Ishikawa (cell line): ENCODE measurements around the gene APOL4.

ENCODE experiments used
- CEBPB ChIP-seq: IDR thresholded peaks from 2 replicates; pipeline ENCODE4 v1.6.1; 2012
- CREB1 ChIP-seq: IDR thresholded peaks from 2 replicates; pipeline ENCODE4 v1.6.1; 2012; ENCODE audit warnings: low read depth
- EGR1 ChIP-seq: IDR thresholded peaks from 2 replicates; pipeline ENCODE4 v1.6.1; 2012
- EP300 ChIP-seq: IDR thresholded peaks from 2 replicates; pipeline ENCODE4 v1.6.1; 2012; ENCODE audit warnings: borderline replicate concordance
- FOXM1 ChIP-seq: IDR thresholded peaks from 2 replicates; pipeline ENCODE4 v1.6.1; 2012; ENCODE audit warnings: low read depth, borderline replicate concordance
- MAX ChIP-seq: IDR thresholded peaks from 2 replicates; pipeline ENCODE4 v1.6.1; 2012
- NFIC ChIP-seq: IDR thresholded peaks from 2 replicates; pipeline ENCODE4 v1.6.1; 2012
- RAD21 ChIP-seq: IDR thresholded peaks from 2 replicates; pipeline ENCODE4 v1.6.1; 2012; ENCODE audit warnings: low read depth
- REST ChIP-seq: IDR thresholded peaks from 2 replicates; pipeline ENCODE4 v1.6.1; 2012; ENCODE audit warnings: low read depth, mild to moderate bottlenecking
- TAF1 ChIP-seq: IDR thresholded peaks from 2 replicates; pipeline ENCODE4 v1.6.1; 2012; ENCODE audit warnings: low read depth, mild to moderate bottlenecking
- TCF12 ChIP-seq: IDR thresholded peaks from 2 replicates; pipeline ENCODE4 v1.6.1; 2012; ENCODE audit warnings: low read depth
- TEAD4 ChIP-seq: IDR thresholded peaks from 2 replicates; pipeline ENCODE4 v1.6.1; 2012
- USF1 ChIP-seq: IDR thresholded peaks from 2 replicates; pipeline ENCODE4 v1.6.1; 2012
- YY1 ChIP-seq: IDR thresholded peaks from 2 replicates; pipeline ENCODE4 v1.6.1; 2012; ENCODE audit warnings: low read depth
- ZBTB7A ChIP-seq: IDR thresholded peaks from 2 replicates; pipeline ENCODE4 v1.6.1; 2012; ENCODE audit warnings: low read depth

Gene APOL4

GRCh38 chr22:36201630-36202319 lies at the start of gene APOL4:
Gene APOL4, minus strand, starts transcription at chr22:36201809. Its CDS starts 75 bp downstream, at chr22:36201734.
- TF ChIP-seq NFIC = peak; percentile 57; the same call in 1 of the 2 replicates
- TF ChIP-seq TCF12 = no peak
- peak; percentile 22; the same call in 1 of the 2 replicates for TF ChIP-seq MAX

GRCh38 chr22:36249160-36249559 lies 47.6 kb upstream of the APOL4 start:
- no peak for TF ChIP-seq TEAD4
- no peak for TF ChIP-seq USF1
- no peak for TF ChIP-seq CEBPB
- TF ChIP-seq MAX = no peak
- TF ChIP-seq TCF12 = no peak
- no peak for TF ChIP-seq EP300
- TF ChIP-seq REST = no peak

GRCh38 chr22:36247955-36248354 lies 46.3 kb upstream of the APOL4 start:
- TF ChIP-seq RAD21 = no peak
- TF ChIP-seq TCF12 = no peak

GRCh38 chr22:36246718-36247117 lies 45.1 kb upstream of the APOL4 start:
- TF ChIP-seq FOXM1 = no peak
- no peak for TF ChIP-seq TAF1
- TF ChIP-seq NFIC = no peak
- no peak for TF ChIP-seq ZBTB7A
- TF ChIP-seq TEAD4 = no peak
- no peak for TF ChIP-seq USF1
- no peak for TF ChIP-seq TCF12
- no peak for TF ChIP-seq EGR1
- TF ChIP-seq RAD21 = no peak
- no peak for TF ChIP-seq MAX
- TF ChIP-seq YY1 = no peak
- TF ChIP-seq EP300 = no peak
- TF ChIP-seq REST = no peak
- TF ChIP-seq CREB1 = no peak
- no peak for TF ChIP-seq CEBPB

GRCh38 chr22:36245805-36246356 lies 44.3 kb upstream of the APOL4 start:
- TF ChIP-seq REST = no peak
- TF ChIP-seq YY1 = no peak
- TF ChIP-seq EP300 = no peak
- TF ChIP-seq NFIC = no peak
- no peak for TF ChIP-seq RAD21
- no peak for TF ChIP-seq TCF12
- TF ChIP-seq MAX = no peak
- TF ChIP-seq TAF1 = no peak
- no peak for TF ChIP-seq EGR1
- TF ChIP-seq TEAD4 = no peak
- TF ChIP-seq CREB1 = no peak
